Activated CD8-positive, alpha-beta memory T cell treated with anti-CD3 and anti-CD28 coated beads for 36 hours (primary cell): Measurements from ENCODE around the gene TERF2IP. TPM values are rescaled to one million over a fixed set of nuclear protein-coding genes. Genes with fewer than 3 reads are reported as not detected.

Source experiments
- CTCF ChIA-PET: fragments of 350-600 bp; sonication (Branson Sonifier 250); formaldehyde crosslinking; loops from one replicate; lab custom pipeline; 2021; ENCODE audit warnings: antibody characterized with exemption; lab: Charles Lee
- POLR2A ChIA-PET: fragments of 350-600 bp; sonication (Branson Sonifier 250); formaldehyde crosslinking; loops from one replicate; lab custom pipeline; 2021; ENCODE audit warnings: antibody characterized with exemption; lab: Charles Lee
- total RNA-seq, 2 experiments: library from RNA; stranded (reverse); gene quantifications; one replicate each; pipeline ENCODE4 v1.2.3, GENCODE V29; 2021

Gene TERF2IP
- total RNA-seq, result 10 to 100 TPM; 78.2 to 84.4 TPM

DNA sequence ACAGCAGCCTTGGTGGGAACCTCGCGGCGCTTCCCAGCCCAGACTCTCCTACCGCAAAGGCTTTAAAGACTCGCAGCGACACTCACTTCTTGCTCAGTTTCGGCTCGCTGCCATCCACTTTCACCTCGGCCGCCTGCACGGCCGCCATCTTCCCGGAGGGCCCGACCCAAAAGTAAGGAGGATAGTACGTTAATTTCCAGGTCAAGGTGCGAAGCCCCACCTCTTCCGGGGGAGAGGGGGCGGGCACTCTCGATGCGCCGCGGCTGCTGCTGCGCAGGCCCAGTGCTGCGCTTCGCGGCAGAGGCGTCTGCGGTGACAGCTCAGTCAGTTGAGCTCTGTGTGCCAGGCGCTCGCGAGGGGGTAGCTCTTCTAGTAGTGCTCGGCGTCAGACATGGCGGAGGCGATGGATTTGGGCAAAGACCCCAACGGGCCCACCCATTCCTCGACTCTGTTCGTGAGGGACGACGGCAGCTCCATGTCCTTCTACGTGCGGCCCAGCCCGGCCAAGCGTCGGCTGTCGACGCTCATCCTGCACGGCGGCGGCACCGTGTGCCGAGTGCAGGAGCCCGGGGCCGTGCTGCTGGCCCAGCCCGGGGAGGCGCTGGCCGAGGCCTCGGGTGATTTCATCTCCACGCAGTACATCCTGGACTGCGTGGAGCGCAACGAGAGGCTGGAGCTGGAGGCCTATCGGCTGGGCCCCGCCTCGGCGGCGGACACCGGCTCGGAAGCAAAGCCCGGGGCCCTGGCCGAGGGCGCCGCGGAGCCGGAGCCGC lies at the start of gene TERF2IP, which contains the start of gene KARS1:
TERF2IP (plus strand) TSS at position 282 of the 773 bp plus-strand sequence; CDS start at position 392, 110 bp downstream.
KARS1 (minus strand) TSS at position 174 of the 773 bp plus-strand sequence; CDS start at position 148, 26 bp downstream.
- CTCF ChIA-PET, result interaction anchor here (1.1 to 3.0 kb wide), 5 partner anchors 25 to 184 kb away, joined by 3 to 20 read pairs (median 8); partner anchors contain the start of genes ADAT1 and TMEM170A
- POLR2A ChIA-PET, result interaction anchor here (0.7 to 3.5 kb wide), 14 partner anchors 11 to 1544 kb away, joined by 3 to 80 read pairs (median 4); partner anchors contain the start of genes ADAT1, MON1B and TMEM231

DNA sequence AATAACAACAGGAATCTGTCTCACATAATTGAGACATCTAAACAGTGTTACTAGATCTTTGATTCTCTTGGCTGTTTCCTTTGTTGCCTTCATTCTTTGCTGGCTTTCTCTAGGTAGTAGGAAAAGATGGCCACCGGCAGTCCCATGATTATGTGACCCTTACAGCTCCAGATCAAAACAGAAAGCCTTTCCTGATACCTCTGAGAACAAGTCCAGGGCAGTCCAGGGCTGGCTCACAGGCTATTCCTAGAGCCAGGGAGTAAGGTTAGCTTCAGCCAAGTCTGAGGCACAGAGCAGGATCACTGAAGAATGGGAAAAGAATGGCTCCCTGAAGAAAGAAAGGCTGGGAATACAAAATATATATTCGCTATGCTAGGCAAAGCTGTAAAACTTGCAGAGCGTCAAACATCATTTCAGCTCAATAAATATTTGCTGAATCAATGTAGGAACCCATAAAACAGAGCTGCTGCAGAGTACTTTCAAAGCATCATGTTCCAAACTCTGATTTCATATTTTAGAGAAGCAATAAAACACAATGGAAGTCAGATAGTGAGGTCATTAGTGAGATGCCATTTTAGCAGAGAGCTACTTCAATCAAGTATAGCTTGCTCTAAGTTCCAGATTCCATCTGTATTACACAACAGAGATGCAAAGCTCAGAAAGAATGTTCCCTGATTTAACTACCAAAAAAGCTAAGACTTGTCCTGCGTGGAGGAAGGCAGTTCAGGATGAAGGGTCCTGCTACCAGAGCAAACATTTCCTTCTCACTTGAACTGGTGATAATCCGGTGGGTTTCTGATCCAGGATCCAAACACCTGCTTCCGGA lies 47.9 kb upstream of the TERF2IP start:
- CTCF ChIA-PET, result interaction anchor here (0.7 kb wide), 1 partner anchor 836 kb away, joined by 5 read pairs; no protein-coding TSS in a partner anchor
- POLR2A ChIA-PET, result interaction anchor here (0.8 kb wide), 1 partner anchor 16 kb away, joined by 3 read pairs; no protein-coding TSS in a partner anchor

GRCh38 chr16:75603241-75603640 lies 44.3 kb upstream of the TERF2IP start:
- POLR2A ChIA-PET, result no interaction called here

GRCh38 chr16:75606507-75606906 lies 41.1 kb upstream of the TERF2IP start:
- CTCF ChIA-PET, result interaction anchor here (1.1 kb wide), 1 partner anchor 16 kb away, joined by 3 read pairs; the partner anchor contains the start of gene ADAT1
- POLR2A ChIA-PET, result interaction anchor here (0.6 to 0.9 kb wide), 2 partner anchors 9 to 12 kb away, joined by 3 to 4 read pairs; no protein-coding TSS in a partner anchor

More at GRCh38 chr16:75603241-75603640, 44.3 kb upstream of the TERF2IP start:
- CTCF ChIA-PET, result no interaction called here

- CTCF ChIA-PET, result interaction anchor here (1.2 kb wide), 1 partner anchor 51 kb away, joined by 3 read pairs; no protein-coding TSS in a partner anchor
- POLR2A ChIA-PET, result interaction anchor here (0.6 to 1.2 kb wide), 2 partner anchors 8 to 33 kb away, joined by 3 read pairs; no protein-coding TSS in a partner anchor
These were observed 33.3 kb upstream of the TERF2IP start for GRCh38 chr16:75614066-75614897.

- POLR2A ChIA-PET, result interaction anchor here (0.8 to 1.2 kb wide), 2 partner anchors 9 to 15 kb away, joined by 3 read pairs; no protein-coding TSS in a partner anchor
- CTCF ChIA-PET, result interaction anchor here (0.7 to 1.8 kb wide), 3 partner anchors 38 to 99 kb away, joined by 3 to 7 read pairs (median 3); no protein-coding TSS in a partner anchor
These were observed 32.0 kb upstream of the TERF2IP start for GRCh38 chr16:75615619-75616018.

- ChIA-PET POLR2A (interaction anchor here (2.5 kb wide), 1 partner anchor 32 kb away, joined by 11 read pairs; the partner anchor contains the start of genes KARS1 and TERF2IP), CTCF (interaction anchor here (1.8 kb wide), 1 partner anchor 100 kb away, joined by 7 read pairs; no protein-coding TSS in a partner anchor)
These were observed 31.0 kb upstream of the TERF2IP start for GRCh38 chr16:75616521-75617010.

- CTCF ChIA-PET, result interaction anchor here (1.0 kb wide), 1 partner anchor 31 kb away, joined by 6 read pairs; the partner anchor contains the start of gene TERF2IP
- POLR2A ChIA-PET, result interaction anchor here (2.5 kb wide), 1 partner anchor 31 kb away, joined by 11 read pairs; the partner anchor contains the start of genes KARS1 and TERF2IP
These were observed 30.5 kb upstream of the TERF2IP start for GRCh38 chr16:75617121-75617520.

DNA sequence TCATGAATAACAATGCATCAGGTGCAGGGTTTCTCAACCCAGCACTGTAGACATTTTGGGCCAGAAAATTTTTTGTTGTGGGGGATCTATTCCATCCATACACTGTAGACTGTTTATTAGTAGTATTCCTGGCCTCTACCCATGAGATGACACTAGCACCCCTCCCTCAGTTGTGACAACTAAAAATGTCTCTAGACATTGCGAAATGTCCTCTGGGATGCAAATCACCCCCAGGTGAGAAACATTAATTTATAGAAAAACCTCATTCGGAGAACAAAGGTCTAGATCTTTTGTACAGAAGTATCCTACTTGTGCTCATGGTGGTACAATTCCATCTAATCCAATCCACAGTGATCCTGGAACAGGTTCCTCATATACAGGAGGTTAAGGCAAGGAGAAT lies 28.8 kb upstream of the TERF2IP start:
- CTCF ChIA-PET, result no interaction called here
- POLR2A ChIA-PET, result interaction anchor here (2.5 kb wide), 1 partner anchor 29 kb away, joined by 11 read pairs; the partner anchor contains the start of genes KARS1 and TERF2IP

DNA sequence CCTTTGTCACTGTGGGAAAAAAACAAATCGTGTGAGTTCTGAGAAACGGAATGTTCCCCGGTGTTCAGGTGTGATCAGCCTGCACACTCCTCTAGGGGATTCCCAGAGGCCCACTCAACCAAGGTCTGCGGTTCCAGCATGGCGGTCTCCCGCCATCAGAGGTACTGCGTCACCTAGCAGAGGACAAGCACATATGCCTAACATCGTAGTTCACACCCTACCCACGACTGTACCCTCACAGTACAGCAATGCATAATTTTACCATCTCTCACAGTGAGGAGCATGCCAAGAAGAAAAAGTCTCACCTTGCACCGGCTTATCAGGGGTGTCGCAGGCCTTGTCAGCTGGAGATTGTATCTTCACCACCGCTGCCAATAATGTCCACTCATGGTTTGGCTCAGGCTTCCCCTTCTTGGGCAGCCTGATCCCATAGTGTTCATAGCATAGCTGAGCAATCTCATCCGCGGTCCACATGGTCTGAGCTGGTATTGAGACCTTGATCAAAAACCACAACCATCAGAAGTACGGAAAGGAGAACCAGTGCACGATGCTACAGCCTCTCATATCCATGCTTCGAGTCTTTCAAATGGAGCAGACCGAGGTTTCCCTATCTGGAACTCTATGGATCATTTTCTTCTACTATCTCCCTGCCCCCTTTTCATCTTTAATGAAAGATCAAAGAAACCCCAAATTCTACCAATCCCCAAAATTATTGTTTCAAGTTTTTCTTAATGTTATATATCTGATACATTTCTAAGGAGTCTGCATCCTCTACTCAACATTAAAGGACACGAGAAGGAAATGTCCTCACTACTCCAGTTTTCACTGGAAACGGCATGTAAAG lies 27.0 kb upstream of the TERF2IP start:
- ChIA-PET POLR2A (interaction anchor here (0.6 to 4.6 kb wide), 4 partner anchors 28 to 187 kb away, joined by 3 to 80 read pairs (median 5); partner anchors contain the start of genes CFDP1, KARS1 and TERF2IP), CTCF (interaction anchor here (0.7 to 1.1 kb wide), 3 partner anchors 52 to 103 kb away, joined by 3 to 4 read pairs (median 3); no protein-coding TSS in a partner anchor)

- ChIA-PET CTCF (interaction anchor here (1.0 to 2.6 kb wide), 3 partner anchors 27 to 510 kb away, joined by 3 to 20 read pairs (median 4); partner anchors contain the start of genes KARS1 and TERF2IP), POLR2A (interaction anchor here (1.0 to 4.6 kb wide), 4 partner anchors 27 to 1569 kb away, joined by 4 to 80 read pairs (median 6); partner anchors contain the start of genes KARS1, TERF2IP and TMEM170A)
These were observed 26.4 kb upstream of the TERF2IP start for GRCh38 chr16:75621170-75621477.

- ChIA-PET CTCF (interaction anchor here (0.8 to 2.6 kb wide), 7 partner anchors 16 to 151 kb away, joined by 3 to 20 read pairs (median 4); partner anchors contain the start of genes KARS1 and TERF2IP), POLR2A (interaction anchor here (0.6 to 4.6 kb wide), 11 partner anchors 22 to 190 kb away, joined by 3 to 80 read pairs (median 5); partner anchors contain the start of genes GABARAPL2, KARS1, TERF2IP and TMEM231)
These were observed 24.6 kb upstream of the TERF2IP start, which contains the start of gene ADAT1 for GRCh38 chr16:75622761-75623605. ADAT1 (minus strand) TSS chr16:75623281; CDS start chr16:75620799, 2,482 bp downstream.

- ChIA-PET CTCF (no interaction called here), POLR2A (no interaction called here)
These were observed 22.6 kb upstream of the TERF2IP start for GRCh38 chr16:75624921-75625334.

DNA sequence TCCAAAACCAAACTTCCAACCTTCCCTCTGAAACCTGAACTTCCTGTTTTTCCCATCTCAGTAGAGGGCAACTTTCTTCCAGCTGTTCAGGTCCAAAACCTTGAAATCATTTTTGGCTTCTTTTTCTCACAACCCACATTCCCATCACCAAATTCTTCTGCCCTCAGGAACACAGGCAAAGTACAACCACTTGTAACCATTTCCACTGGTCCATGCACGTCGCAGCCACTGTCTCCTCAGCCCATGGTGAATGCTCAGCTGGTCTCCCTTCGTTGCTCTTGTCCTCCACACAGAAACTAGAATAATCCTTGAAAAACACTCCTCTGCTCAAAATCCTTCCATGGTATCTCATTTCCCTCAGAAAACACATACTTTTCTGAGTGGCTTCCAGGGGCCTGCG lies 20.8 kb upstream of the TERF2IP start:
- CTCF ChIA-PET, result no interaction called here
- POLR2A ChIA-PET, result no interaction called here

DNA sequence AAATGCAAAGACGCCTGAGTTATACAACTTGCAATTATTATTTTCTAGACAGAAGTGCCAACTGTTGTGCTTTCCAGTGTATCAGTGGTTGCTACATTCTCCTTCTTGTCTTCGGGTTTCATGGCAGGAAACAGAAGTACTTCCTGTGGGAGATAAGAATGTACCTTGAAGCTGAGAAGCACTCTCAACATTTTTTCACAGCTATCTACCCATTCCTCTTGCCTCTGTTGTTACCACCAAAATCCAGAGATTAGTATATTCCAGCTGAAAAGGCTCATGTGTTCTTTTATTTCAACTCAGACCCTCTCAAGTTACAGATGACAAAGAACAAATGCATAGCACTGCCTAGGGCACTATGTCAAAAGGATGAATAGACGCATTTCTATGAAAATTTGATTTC lies 19.7 kb upstream of the TERF2IP start:
- POLR2A ChIA-PET, result no interaction called here
- CTCF ChIA-PET, result no interaction called here
